Liver (tissue), 3 donors: ENCODE results near the gene MYLK2.
A peak's percentile ranks its signal among the peaks of the same experiment; 100 is the strongest.

Source experiments
- ATF3 ChIP-seq: IDR thresholded peaks from 2 replicates; pipeline ENCODE4 v1.6.1; 2016; ENCODE audit warnings: antibody characterized with exemption
- CTCF ChIP-seq: fragments of 150-350 bp; IDR thresholded peaks from 2 replicates; pipeline ENCODE4 v1.5.1; 2017; ENCODE audit warnings: improper control_type of control experiment, low read depth, low read length; ENCODE audit not compliant: missing input control
- EGR1 ChIP-seq, 2 donors: IDR thresholded peaks; 2 replicates each; pipeline ENCODE4 v1.6.1; 2016 to 2018; ENCODE audit warnings: antibody characterized with exemption in 2 of 2, low read depth in 2 of 2
- GABPA ChIP-seq, 2 donors: IDR thresholded peaks in 1 of 2; conservative IDR thresholded peaks in 1 of 2; 2 replicates each; pipeline ENCODE4 v1.6.1; 2016; ENCODE audit warnings: antibody characterized with exemption in 2 of 2, mild to moderate bottlenecking in 1 of 2, moderate library complexity in 1 of 2
- JUND ChIP-seq, 2 donors: IDR thresholded peaks; 2 replicates each; pipeline ENCODE4 v1.6.1; 2016; ENCODE audit warnings: antibody characterized with exemption in 2 of 2
- MAX ChIP-seq: IDR thresholded peaks from 2 replicates; pipeline ENCODE4 v1.6.1; 2016; ENCODE audit warnings: antibody characterized with exemption
- RAD21 ChIP-seq, 2 donors: IDR thresholded peaks; 2 replicates each; pipeline ENCODE4 v1.6.1; 2016; ENCODE audit warnings: antibody characterized with exemption in 2 of 2, mild to moderate bottlenecking in 2 of 2
- REST ChIP-seq: IDR thresholded peaks from 2 replicates; pipeline ENCODE4 v1.6.1; 2016; ENCODE audit warnings: antibody characterized with exemption, mild to moderate bottlenecking
- RXRA ChIP-seq, 2 donors: IDR thresholded peaks; 2 replicates each; pipeline ENCODE4 v1.6.1; 2017 to 2018; ENCODE audit warnings: antibody characterized with exemption in 2 of 2, mild to moderate bottlenecking in 1 of 2
- SP1 ChIP-seq: IDR thresholded peaks from 2 replicates; pipeline ENCODE4 v1.6.1; 2018; ENCODE audit warnings: antibody characterized with exemption, mild to moderate bottlenecking
- TAF1 ChIP-seq: conservative IDR thresholded peaks from 2 replicates; pipeline ENCODE4 v1.6.1; 2016; ENCODE audit warnings: antibody characterized with exemption, mild to moderate bottlenecking
- ZBTB33 ChIP-seq: IDR thresholded peaks from 2 replicates; pipeline ENCODE4 v1.6.1; 2016; ENCODE audit warnings: antibody characterized with exemption
- donor health status: healthy.
- donor health status: healthy.

GRCh38 chr20:31788578-31788977 lies 30.6 kb upstream of the MYLK2 start:
- no peak for TF ChIP-seq CTCF
- TF ChIP-seq REST, result no peak
- TF ChIP-seq RXRA (IDR thresholded peaks at IDR 0.05), result no peak
- no peak for TF ChIP-seq TAF1
- TF ChIP-seq RAD21 (IDR thresholded peaks at IDR 0.05), result peak in 1 of 2 donors; percentile 23
- TF ChIP-seq ZBTB33, result no peak
- TF ChIP-seq MAX, result no peak
- TF ChIP-seq JUND (IDR thresholded peaks at IDR 0.05), result no peak
- no peak for TF ChIP-seq SP1
- no peak for TF ChIP-seq GABPA (IDR thresholded peaks at IDR 0.05 in 1 of 2, conservative IDR thresholded peaks at IDR 0.05 in 1 of 2)
- TF ChIP-seq ATF3, result no peak
- TF ChIP-seq EGR1 (IDR thresholded peaks at IDR 0.05; ENCODE audit: low read depth in 2 of 2), result no peak
